ENCODE results near the gene MRPL30. TPM values are rescaled to one million over a fixed set of nuclear protein-coding genes. Genes with fewer than 3 reads are reported as not detected.
A peak's percentile ranks its signal among the peaks of the same experiment; 100 is the strongest.

Gene MRPL30
- total and polyA plus RNA-seq, 2 donors, result 27.9 to 39.9 TPM

- Histone ChIP-seq H3K4me1 (ENCODE audit: control insufficient read depth in 2 of 2, insufficient read depth in 2 of 2, low read length in 2 of 2) (peaks cover 9 to 13% of the 10 kb centered on the region in 2 donors), H3K27ac (ENCODE audit: low read depth in 1 of 2, low read length in 1 of 2) (no peak overlapping the region)
- 91% methylated on average over 1 of the region's 1 CpG for WGBS
These were observed 30.3 kb upstream of the MRPL30 start for GRCh38 chr2:99150706-99151105.

DNA sequence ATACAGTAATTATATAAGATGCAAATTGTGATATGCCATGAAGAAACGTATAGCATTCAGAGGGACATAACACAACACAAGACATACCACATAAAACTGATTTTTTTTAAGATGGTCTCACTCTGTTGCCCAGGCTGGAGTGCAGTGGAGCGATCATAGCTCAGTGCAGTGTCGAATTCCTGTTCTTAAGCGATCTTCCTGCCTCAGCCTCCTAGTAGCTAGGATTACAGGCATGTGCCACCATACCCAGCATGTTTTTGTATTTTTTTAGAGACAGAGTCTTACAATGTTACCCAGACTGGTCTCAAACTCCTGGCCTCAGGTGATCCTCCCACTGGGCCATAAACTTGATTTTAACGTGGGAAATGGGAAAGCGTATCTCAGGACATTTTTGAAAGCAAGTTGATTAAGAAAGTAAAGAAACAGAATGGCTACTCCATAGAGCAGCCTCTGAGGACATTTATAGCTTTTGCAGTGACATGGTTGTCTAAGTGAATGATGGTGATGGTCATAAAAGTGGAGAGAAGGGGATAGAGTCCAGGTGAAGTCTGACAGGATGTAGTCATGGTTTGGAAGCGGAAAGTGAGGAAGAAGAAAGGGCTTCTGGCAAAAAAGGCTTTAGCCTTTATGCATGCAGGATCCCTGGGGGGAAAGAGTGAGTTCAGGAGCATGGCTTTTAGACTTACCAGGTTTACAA, 28.6 kb upstream of the MRPL30 start:
- H3K4me1 ChIP-seq (ENCODE audit: control insufficient read depth in 2 of 2, insufficient read depth in 2 of 2, low read length in 2 of 2), result peaks cover 9 to 14% of the 10 kb centered on the region in 2 donors
- no peaks in the 10 kb centered on the region for H3K27me3 ChIP-seq (ENCODE audit: control insufficient read depth in 2 of 2, insufficient read depth in 1 of 2, low read length in 1 of 2)
- no peak overlapping the region for H3K27ac ChIP-seq (ENCODE audit: low read depth in 1 of 2, low read length in 1 of 2)
- 97% methylated on average over 7 of the region's 7 CpGs for WGBS
- H3K4me3 ChIP-seq (ENCODE audit: low read length in 2 of 2), result no peak overlapping the region
- H3K36me3 ChIP-seq (ENCODE audit: control insufficient read depth in 2 of 2, insufficient read depth in 2 of 2, low read length in 1 of 2), result peaks cover 0 to 5% of the 10 kb centered on the region in 2 donors
- no peak for DNase-seq (ENCODE audit: low read depth in 6 of 9, low spot score in 9 of 9)
- H3K9me3 ChIP-seq (ENCODE audit: control insufficient read depth in 2 of 2, insufficient read depth in 1 of 2, low read length in 1 of 2), result no peaks in the 10 kb centered on the region

More at GRCh38 chr2:99150706-99151105, 30.3 kb upstream of the MRPL30 start:
- Histone ChIP-seq H3K36me3 (ENCODE audit: control insufficient read depth in 2 of 2, insufficient read depth in 2 of 2, low read length in 1 of 2) (no peaks in the 10 kb centered on the region), H3K27me3 (ENCODE audit: control insufficient read depth in 2 of 2, insufficient read depth in 1 of 2, low read length in 1 of 2) (no peaks in the 10 kb centered on the region), H3K4me3 (ENCODE audit: low read length in 2 of 2) (no peak overlapping the region), H3K9me3 (ENCODE audit: control insufficient read depth in 2 of 2, insufficient read depth in 1 of 2, low read length in 1 of 2) (no peaks in the 10 kb centered on the region)
- no peak for DNase-seq (ENCODE audit: low read depth in 6 of 9, low spot score in 9 of 9)

- H3K27ac ChIP-seq (ENCODE audit: low read depth in 1 of 2, low read length in 1 of 2), result peak overlapping the region; percentile 78 to 99
- no peaks in the 10 kb centered on the region for H3K9me3 ChIP-seq (ENCODE audit: control insufficient read depth in 2 of 2, insufficient read depth in 1 of 2, low read length in 1 of 2)
- peaks cover 9 to 14% of the 10 kb centered on the region in 2 donors for H3K4me1 ChIP-seq (ENCODE audit: control insufficient read depth in 2 of 2, insufficient read depth in 2 of 2, low read length in 2 of 2)
- no peak for DNase-seq (ENCODE audit: low read depth in 6 of 9, low spot score in 9 of 9)
- no peaks in the 10 kb centered on the region for H3K27me3 ChIP-seq (ENCODE audit: control insufficient read depth in 2 of 2, insufficient read depth in 1 of 2, low read length in 1 of 2)
- peaks cover 0 to 5% of the 10 kb centered on the region in 2 donors for H3K36me3 ChIP-seq (ENCODE audit: control insufficient read depth in 2 of 2, insufficient read depth in 2 of 2, low read length in 1 of 2)
- peak overlapping the region; percentile 60 to 61 for H3K4me3 ChIP-seq (ENCODE audit: low read length in 2 of 2)
- WGBS, result 55% methylated on average over 12 of the region's 12 CpGs
These were observed 26.9 kb upstream of the MRPL30 start for GRCh38 chr2:99153921-99154604.

- peak; percentile 79 to 96 (median 87) for DNase-seq (ENCODE audit: low read depth in 6 of 9, low spot score in 9 of 9)
- H3K36me3 ChIP-seq (ENCODE audit: control insufficient read depth in 2 of 2, insufficient read depth in 2 of 2, low read length in 1 of 2), result peaks cover 0 to 5% of the 10 kb centered on the region in 2 donors
- H3K4me1 ChIP-seq (ENCODE audit: control insufficient read depth in 2 of 2, insufficient read depth in 2 of 2, low read length in 2 of 2), result peaks cover 9 to 14% of the 10 kb centered on the region in 2 donors
- no peaks in the 10 kb centered on the region for H3K9me3 ChIP-seq (ENCODE audit: control insufficient read depth in 2 of 2, insufficient read depth in 1 of 2, low read length in 1 of 2)
- no peaks in the 10 kb centered on the region for H3K27me3 ChIP-seq (ENCODE audit: control insufficient read depth in 2 of 2, insufficient read depth in 1 of 2, low read length in 1 of 2)
- peak within 1 kb of the TSS; percentile 78 to 99 for H3K27ac ChIP-seq (ENCODE audit: low read depth in 1 of 2, low read length in 1 of 2)
- peak within 1 kb of the TSS; percentile 60 to 61 for H3K4me3 ChIP-seq (ENCODE audit: low read length in 2 of 2)
- WGBS, result under 1% methylated on average over 70 of the region's 70 CpGs
These were observed 26.1 kb upstream of the MRPL30 start, which contains the start of the genes LIPT1 and TSGA10 for GRCh38 chr2:99154643-99155536. TSS of gene LIPT1 (plus strand) at chr2:99154967. CDS start at chr2:99161958, 6,991 bp downstream. TSS of gene TSGA10 (minus strand) at chr2:99154942. CDS start at chr2:99109439, 45,503 bp downstream.

- WGBS, result 92% methylated on average over 1 of the region's 1 CpG
- H3K36me3 ChIP-seq (ENCODE audit: control insufficient read depth in 2 of 2, insufficient read depth in 2 of 2, low read length in 1 of 2), result peaks cover 0 to 6% of the 10 kb centered on the region in 2 donors
These were observed 24.1 kb upstream of the MRPL30 start for GRCh38 chr2:99156891-99157290.

GRCh38 chr2:99158599-99158998, 22.4 kb upstream of the MRPL30 start:
- WGBS, result 97% methylated on average over 5 of the region's 5 CpGs
- Histone ChIP-seq H3K9me3 (ENCODE audit: control insufficient read depth in 2 of 2, insufficient read depth in 1 of 2, low read length in 1 of 2) (no peaks in the 10 kb centered on the region), H3K36me3 (ENCODE audit: control insufficient read depth in 2 of 2, insufficient read depth in 2 of 2, low read length in 1 of 2) (peaks cover 0 to 8% of the 10 kb centered on the region in 2 donors), H3K4me3 (ENCODE audit: low read length in 2 of 2) (no peak overlapping the region), H3K27ac (ENCODE audit: low read depth in 1 of 2, low read length in 1 of 2) (no peak overlapping the region), H3K27me3 (ENCODE audit: control insufficient read depth in 2 of 2, insufficient read depth in 1 of 2, low read length in 1 of 2) (no peaks in the 10 kb centered on the region), H3K4me1 (ENCODE audit: control insufficient read depth in 2 of 2, insufficient read depth in 2 of 2, low read length in 2 of 2) (peaks cover 9 to 14% of the 10 kb centered on the region in 2 donors)
- DNase-seq (ENCODE audit: low read depth in 6 of 9, low spot score in 9 of 9), result no peak

More at GRCh38 chr2:99156891-99157290, 24.1 kb upstream of the MRPL30 start:
- Histone ChIP-seq H3K9me3 (ENCODE audit: control insufficient read depth in 2 of 2, insufficient read depth in 1 of 2, low read length in 1 of 2) (no peaks in the 10 kb centered on the region), H3K27ac (ENCODE audit: low read depth in 1 of 2, low read length in 1 of 2) (no peak overlapping the region), H3K4me3 (ENCODE audit: low read length in 2 of 2) (no peak overlapping the region), H3K27me3 (ENCODE audit: control insufficient read depth in 2 of 2, insufficient read depth in 1 of 2, low read length in 1 of 2) (no peaks in the 10 kb centered on the region), H3K4me1 (ENCODE audit: control insufficient read depth in 2 of 2, insufficient read depth in 2 of 2, low read length in 2 of 2) (peaks cover 9 to 14% of the 10 kb centered on the region in 2 donors)
- DNase-seq (ENCODE audit: low read depth in 6 of 9, low spot score in 9 of 9), result no peak

- no peak for DNase-seq (ENCODE audit: low read depth in 6 of 9, low spot score in 9 of 9)
- no peak overlapping the region for H3K27ac ChIP-seq (ENCODE audit: low read depth in 1 of 2, low read length in 1 of 2)
These were observed 21.4 kb upstream of the MRPL30 start for GRCh38 chr2:99159594-99159993.

GRCh38 chr2:99166218-99166617, 14.8 kb upstream of the MRPL30 start:
- Histone ChIP-seq H3K27me3 (ENCODE audit: control insufficient read depth in 2 of 2, insufficient read depth in 1 of 2, low read length in 1 of 2) (no peaks in the 10 kb centered on the region), H3K4me3 (ENCODE audit: low read length in 2 of 2) (no peak overlapping the region), H3K4me1 (ENCODE audit: control insufficient read depth in 2 of 2, insufficient read depth in 2 of 2, low read length in 2 of 2) (no peaks in the 10 kb centered on the region), H3K27ac (ENCODE audit: low read depth in 1 of 2, low read length in 1 of 2) (no peak overlapping the region), H3K9me3 (ENCODE audit: control insufficient read depth in 2 of 2, insufficient read depth in 1 of 2, low read length in 1 of 2) (no peaks in the 10 kb centered on the region), H3K36me3 (ENCODE audit: control insufficient read depth in 2 of 2, insufficient read depth in 2 of 2, low read length in 1 of 2) (peaks cover 17 to 27% of the 10 kb centered on the region in 2 donors)
- 98% methylated on average over 5 of the region's 5 CpGs for WGBS
- no peak for DNase-seq (ENCODE audit: low read depth in 6 of 9, low spot score in 9 of 9)

More at GRCh38 chr2:99159594-99159993, 21.4 kb upstream of the MRPL30 start:
- no peaks in the 10 kb centered on the region for H3K9me3 ChIP-seq (ENCODE audit: control insufficient read depth in 2 of 2, insufficient read depth in 1 of 2, low read length in 1 of 2)
- peaks cover 3 to 5% of the 10 kb centered on the region in 2 donors for H3K4me1 ChIP-seq (ENCODE audit: control insufficient read depth in 2 of 2, insufficient read depth in 2 of 2, low read length in 2 of 2)
- 97% methylated on average over 4 of the region's 4 CpGs for WGBS
- no peak overlapping the region for H3K4me3 ChIP-seq (ENCODE audit: low read length in 2 of 2)
- H3K36me3 ChIP-seq (ENCODE audit: control insufficient read depth in 2 of 2, insufficient read depth in 2 of 2, low read length in 1 of 2), result peaks cover 3 to 8% of the 10 kb centered on the region in 2 donors
- no peaks in the 10 kb centered on the region for H3K27me3 ChIP-seq (ENCODE audit: control insufficient read depth in 2 of 2, insufficient read depth in 1 of 2, low read length in 1 of 2)

Measured in thymus (tissue), 11 donors.